Gastroesophageal sphincter (tissue), 3 donors: ENCODE data around the gene CDH11.

Experiments used
- CTCF ChIP-seq, 4 experiments: fragments of 200-600 bp in 2 of 4; fragments of 450-650 bp in 2 of 4; sonication (generic) in 1 of 4; IDR thresholded peaks; one replicate each; pipeline ENCODE4 v1.5.1; 2017 to 2019; ENCODE audit warnings: antibody characterized with exemption in 4 of 4, mild to moderate bottlenecking in 2 of 4, moderate library complexity in 2 of 4
- POLR2A ChIP-seq, 2 donors: fragments of 450-650 bp; IDR thresholded peaks; one replicate each; pipeline ENCODE4 v1.6.1; 2017; ENCODE audit warnings: antibody characterized with exemption in 2 of 2, mild to moderate bottlenecking in 2 of 2, moderate library complexity in 1 of 2
- POLR2AphosphoS5 ChIP-seq: sonication (generic); formaldehyde crosslinking; IDR thresholded peaks from one replicate; pipeline ENCODE4 v1.6.1; 2017; ENCODE audit warnings: antibody characterized with exemption

GRCh38 chr16:64925166-64925565, 196.7 kb downstream of the CDH11 start:
- peak; percentile 57 for TF ChIP-seq POLR2AphosphoS5
- TF ChIP-seq POLR2A (IDR thresholded peaks at IDR 0.05): no peak
- TF ChIP-seq CTCF (IDR thresholded peaks at IDR 0.05): no peak
